Pulmonary artery endothelial cell (primary cell): ENCODE measurements around the gene TTLL8. TPM values are rescaled to one million over a fixed set of nuclear protein-coding genes. Genes with fewer than 3 reads are reported as not detected.

Experiments
- DNase-seq: peaks from one replicate; pipeline ENCODE4 v3.0.0-alpha.2; 2011; ENCODE audit warnings: low read depth, low spot score
- total RNA-seq: library from RNA; depleted of rRNA; stranded (reverse); fragments of >200 nt; gene quantifications from 2 replicates; pipeline ENCODE4 v1.2.3, GENCODE V29; 2014

Gene TTLL8
- total RNA-seq, 1 donor from 2014 or later = not detected

- DNase-seq = no peak
Measured at GRCh38 chr22:50062509-50063135, 4.5 kb upstream of the TTLL8 start.

- no peak for DNase-seq
Measured at GRCh38 chr22:50061824-50062355, 3.8 kb upstream of the TTLL8 start.

- DNase-seq = no peak
Measured at GRCh38 chr22:50061141-50061823, 3.2 kb upstream of the TTLL8 start.

- DNase-seq = no peak
Measured at GRCh38 chr22:50060441-50061140, 2.5 kb upstream of the TTLL8 start.

DNA sequence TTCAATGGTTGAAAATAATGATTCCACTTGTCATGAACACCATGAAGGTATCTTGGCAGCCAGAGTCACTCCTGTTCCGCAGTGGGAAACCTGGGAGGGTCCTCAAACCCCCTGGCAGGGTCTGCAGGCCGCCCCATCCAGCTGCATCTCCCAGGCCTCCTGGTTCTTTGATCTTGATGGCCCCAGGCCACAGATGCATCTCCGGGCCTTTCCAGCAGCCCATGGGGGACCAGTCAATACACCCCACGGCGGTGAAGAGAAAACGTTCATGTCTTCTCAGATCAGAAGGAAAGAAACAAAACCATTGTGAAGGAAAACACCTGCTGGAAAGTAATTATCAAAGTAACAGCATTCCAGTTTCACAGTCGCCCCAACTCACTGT lies 1.8 kb upstream of the TTLL8 start:
- no peak for DNase-seq

GRCh38 chr22:50058906-50059880 lies 1.1 kb upstream of the TTLL8 start:
- no peak for DNase-seq

DNA sequence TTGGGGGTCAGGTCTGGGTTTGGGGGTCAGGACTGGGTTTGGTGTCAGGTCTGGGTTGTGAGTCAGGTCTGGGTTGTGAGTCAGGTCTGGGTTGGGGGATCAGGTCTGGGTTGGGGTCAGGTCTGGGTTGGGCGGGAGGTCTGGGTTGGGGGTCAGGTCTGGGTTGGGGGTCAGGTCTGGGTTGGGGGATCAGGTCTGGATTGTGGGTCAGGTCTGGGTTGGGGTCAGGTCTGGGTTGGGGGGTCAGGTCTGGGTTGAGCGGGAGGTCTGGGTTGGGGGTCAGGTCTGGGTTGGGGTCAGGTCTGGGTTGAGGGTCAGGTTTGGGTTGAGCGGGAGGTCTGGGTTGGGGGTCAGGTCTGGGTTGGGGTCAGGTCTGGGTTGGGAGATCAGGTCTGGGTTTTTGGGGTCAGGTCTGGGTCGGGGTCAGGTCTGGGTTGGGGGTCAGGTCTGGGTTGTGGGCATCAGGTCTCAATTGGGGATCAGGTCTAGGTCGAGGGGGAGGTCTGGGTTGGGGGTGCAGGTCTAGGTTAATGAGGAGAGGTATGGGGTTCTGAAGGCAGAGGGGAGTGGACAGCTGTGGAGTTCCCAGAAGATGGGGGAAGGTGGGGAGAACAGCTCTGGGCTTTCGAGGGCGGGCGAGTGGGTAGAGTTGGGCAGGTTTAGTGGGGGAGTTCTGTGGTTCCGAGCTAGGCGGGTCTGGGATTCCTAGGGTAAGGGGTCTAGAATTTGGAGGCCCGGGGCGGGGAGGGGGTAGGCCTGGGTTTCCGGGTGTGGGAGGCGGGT lies 629 bp downstream of the TTLL8 start:
- no peak for DNase-seq

DNA sequence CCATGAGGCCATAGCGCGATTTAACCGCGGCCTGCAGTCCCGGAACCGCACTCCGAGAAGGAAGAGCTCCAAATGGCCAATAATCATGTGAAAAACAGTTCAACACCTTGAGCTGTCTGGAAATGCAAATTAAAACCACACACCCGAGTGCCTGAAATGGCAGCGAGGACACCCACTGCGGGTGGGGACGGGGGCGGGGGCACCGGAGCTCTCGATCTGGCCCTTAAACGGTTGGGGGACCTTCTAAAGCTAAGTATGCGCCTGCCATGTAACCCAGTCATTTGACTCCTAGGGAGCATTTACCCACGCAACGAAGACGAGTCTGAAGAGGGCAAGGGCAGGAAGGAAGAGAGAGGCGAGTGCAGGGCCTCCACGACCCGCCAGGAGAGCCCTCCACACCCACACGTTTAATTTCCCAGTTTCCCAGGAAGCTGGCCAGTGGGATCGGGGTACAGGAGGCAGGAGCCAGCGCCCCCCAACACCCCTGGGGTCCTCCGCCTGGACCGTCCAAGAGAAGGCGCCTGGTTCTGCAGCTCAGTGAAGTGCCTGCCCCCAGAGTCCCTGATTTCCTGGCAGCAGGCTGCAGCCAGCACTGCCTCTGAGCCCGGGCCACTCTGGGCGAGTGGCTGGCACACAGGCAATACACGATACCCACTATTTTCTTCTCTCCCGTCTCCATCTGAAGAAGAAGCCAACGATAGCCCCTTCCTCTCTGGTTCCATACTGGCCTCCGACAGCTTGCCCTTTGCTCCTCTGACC lies 1.7 kb downstream of the TTLL8 start:
- no peak for DNase-seq

DNA sequence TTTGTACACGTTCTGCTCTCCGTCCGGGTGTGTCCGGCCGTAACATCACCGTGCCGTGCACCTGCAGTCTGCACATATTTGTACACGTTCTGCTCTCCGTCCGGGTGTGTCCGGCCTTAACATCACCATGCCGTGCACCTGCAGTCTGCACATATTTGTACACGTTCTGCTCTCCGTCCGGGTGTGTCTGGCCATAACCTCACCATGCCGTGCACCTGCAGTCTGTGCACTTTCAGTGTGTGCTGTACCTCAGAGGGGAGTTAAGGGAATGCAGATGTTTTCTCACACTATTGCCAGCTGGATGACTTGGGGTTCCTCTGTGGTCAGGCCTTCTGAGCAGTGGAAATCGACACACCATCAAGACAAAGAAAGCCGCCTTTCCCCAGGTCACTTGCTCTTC lies 4.2 kb downstream of the TTLL8 start:
- no peak for DNase-seq

GRCh38 chr22:50051930-50052329 lies 6.2 kb downstream of the TTLL8 start:
- no peak for DNase-seq

DNA sequence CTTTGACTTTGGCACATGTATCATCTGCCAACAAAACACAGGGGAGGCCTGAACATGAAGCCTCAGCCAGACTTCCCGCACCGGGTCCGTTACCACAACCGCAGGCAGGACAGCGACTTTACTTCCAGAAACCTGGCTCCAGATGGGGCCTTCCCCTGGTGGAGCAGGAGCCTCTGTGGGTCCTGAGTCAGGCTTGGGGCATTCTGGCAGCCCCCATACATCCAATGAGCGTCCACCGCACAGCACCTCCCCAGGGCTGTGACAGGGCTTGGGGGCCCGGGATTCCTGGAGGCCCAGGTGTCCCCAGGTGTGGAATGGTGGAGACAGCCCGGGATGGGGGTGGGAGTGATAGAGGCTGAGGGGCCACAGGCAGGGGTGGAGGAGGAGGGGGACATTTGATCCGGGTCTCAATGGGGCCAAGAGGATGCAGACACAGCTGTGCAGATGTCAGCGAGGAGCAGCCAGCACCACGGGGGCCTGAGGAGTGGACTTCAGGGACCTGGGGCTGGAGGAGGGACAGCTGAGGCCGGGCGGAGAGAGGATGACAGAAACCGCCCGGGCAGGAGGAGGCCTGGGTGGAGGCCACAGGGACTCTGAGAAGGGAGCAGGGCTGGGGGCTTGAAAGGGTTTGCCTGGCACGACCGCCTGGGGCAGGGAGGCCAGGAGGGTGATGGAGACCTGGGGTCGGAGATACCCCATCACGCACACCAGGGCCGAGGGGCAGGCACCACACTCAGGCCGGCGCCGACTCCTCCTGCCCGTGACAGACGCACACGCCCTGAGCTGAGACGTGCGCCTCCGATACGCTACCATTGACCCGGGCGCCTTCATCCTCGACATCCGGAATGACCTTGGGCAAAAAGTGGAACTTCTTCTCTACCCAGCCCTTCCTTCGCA lies 8.6 kb downstream of the TTLL8 start:
- DNase-seq = no peak

- no peak for DNase-seq
Measured at GRCh38 chr22:50048836-50049235, 9.3 kb downstream of the TTLL8 start.

GRCh38 chr22:50048061-50048765 lies 9.9 kb downstream of the TTLL8 start:
- no peak for DNase-seq

DNA sequence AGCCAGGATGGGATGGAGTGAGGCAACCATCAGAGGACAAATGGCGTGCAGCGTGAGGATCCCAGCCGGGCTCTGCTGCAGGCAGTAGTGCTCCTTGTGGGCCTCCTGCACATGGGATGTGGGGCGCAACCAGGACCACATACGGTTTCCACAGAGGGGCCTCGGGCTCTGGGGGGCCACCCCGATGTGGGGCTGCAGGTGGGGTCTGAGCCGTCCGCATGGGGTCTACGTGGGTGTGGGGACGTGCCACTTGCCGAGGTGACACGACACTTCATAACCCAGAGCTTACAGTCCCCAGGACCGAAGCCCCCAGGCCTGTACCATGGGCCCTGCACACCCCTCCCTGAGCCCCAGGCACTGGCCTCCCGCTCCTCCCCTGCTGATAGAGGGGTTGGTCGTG lies 10.8 kb downstream of the TTLL8 start:
- no peak for DNase-seq

- no peak for DNase-seq
Measured at GRCh38 chr22:50046481-50047245, 11.4 kb downstream of the TTLL8 start.

DNA sequence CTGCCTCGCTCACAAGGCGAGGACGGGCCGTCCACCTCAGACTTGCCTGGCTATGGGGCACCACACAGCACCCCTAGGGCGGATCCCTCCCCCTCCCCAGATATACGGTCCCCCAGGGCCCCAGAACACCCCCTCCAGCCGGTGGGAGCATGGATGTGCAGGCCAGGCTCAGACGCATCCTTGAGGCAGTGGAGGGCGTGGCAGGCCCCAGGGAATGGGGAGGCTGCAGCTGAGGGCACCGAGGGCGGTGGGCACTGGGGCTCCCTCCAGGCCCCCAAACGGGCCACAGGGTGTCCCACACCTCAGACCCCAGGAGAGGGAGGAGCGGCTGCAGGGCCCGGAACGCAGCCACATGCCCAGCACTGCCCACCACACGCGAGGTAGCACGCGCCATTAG lies 12.1 kb downstream of the TTLL8 start:
- DNase-seq = no peak
